CD4-positive, alpha-beta T cell (primary cell): Measurements from ENCODE around the gene MTMR2. TPM values are rescaled to one million over a fixed set of nuclear protein-coding genes. Genes with fewer than 3 reads are reported as not detected.

Experiments
- ATAC-seq: fragments of 200-7000 bp; cut with Tn5 transposase; one replicate; pipeline ENCODE4 v1.10.0; 2022; ENCODE audit warnings: mild to moderate bottlenecking; ENCODE audit not compliant: poor library complexity
- CTCF ChIA-PET: fragments of 350-600 bp; sonication (Branson Sonifier 250); formaldehyde crosslinking; loops from one replicate; lab custom pipeline; 2021; ENCODE audit warnings: antibody characterized with exemption, inconsistent platforms; lab: Charles Lee
- POLR2A ChIA-PET: fragments of 350-600 bp; sonication (Branson Sonifier 250); formaldehyde crosslinking; loops from one replicate; lab custom pipeline; 2021; ENCODE audit warnings: antibody characterized with exemption, inconsistent platforms; lab: Charles Lee
- DNase-seq, 14 experiments: peaks; one replicate each; pipeline ENCODE4 v3.0.0-alpha.2; 2013 to 2020; ENCODE audit warnings: mixed read lengths in 2 of 14
- H3K27ac ChIP-seq, 2 donors: one replicate each; pipeline versions ENCODE4 v1.5.1 to v1.7.0; 2013; ENCODE audit warnings: low read length in 2 of 2, low read depth in 1 of 2, mild to moderate bottlenecking in 1 of 2
- H3K27me3 ChIP-seq, 2 experiments: 1 replicate in 1 of 2; 2 replicates in 1 of 2; pipeline versions ENCODE4 v1.6.1 to v1.7.0; 2013; ENCODE audit warnings: low read length in 2 of 2, control low read depth in 1 of 2, mild to moderate bottlenecking in 1 of 2, moderate library complexity in 1 of 2; ENCODE audit not compliant: insufficient read depth in 2 of 2, control insufficient read depth in 1 of 2
- H3K36me3 ChIP-seq: one replicate; pipeline ENCODE4 v1.6.1; 2013; ENCODE audit warnings: low read length, control low read depth; ENCODE audit not compliant: insufficient read depth
- H3K4me1 ChIP-seq: one replicate; pipeline ENCODE4 v1.6.1; 2013; ENCODE audit warnings: low read length, control low read depth; ENCODE audit not compliant: insufficient read depth
- H3K4me3 ChIP-seq: one replicate; pipeline ENCODE4 v1.5.1; 2013; ENCODE audit warnings: mild to moderate bottlenecking, low read length, moderate library complexity
- H3K9me3 ChIP-seq, 2 experiments: 1 replicate in 1 of 2; 2 replicates in 1 of 2; pipeline versions ENCODE4 v1.6.1 to v1.7.0; 2013; ENCODE audit warnings: low read length in 2 of 2, mild to moderate bottlenecking in 2 of 2, control low read depth in 1 of 2, moderate library complexity in 1 of 2; ENCODE audit not compliant: control insufficient read depth in 1 of 2, insufficient read depth in 1 of 2
- H3K27ac Mint-ChIP-seq: one replicate; pipeline ENCODE4 v1.8.0; 2020; ENCODE audit warnings: mixed read lengths
- H3K27me3 Mint-ChIP-seq: one replicate; pipeline ENCODE4 v1.8.0; 2021; ENCODE audit warnings: mixed read lengths
- H3K36me3 Mint-ChIP-seq: one replicate; pipeline ENCODE4 v1.8.0; 2021; ENCODE audit warnings: low read depth, mixed read lengths
- H3K4me1 Mint-ChIP-seq: one replicate; pipeline ENCODE4 v1.8.0; 2021; ENCODE audit warnings: low read depth, mixed read lengths
- H3K4me3 Mint-ChIP-seq: one replicate; pipeline ENCODE4 v1.8.0; 2020; ENCODE audit warnings: mild to moderate bottlenecking, mixed read lengths
- H3K9me3 Mint-ChIP-seq: one replicate; pipeline ENCODE4 v1.8.0; 2020; ENCODE audit warnings: mixed read lengths
- CTCF ChIP-seq: fragments of 200-600 bp; IDR thresholded peaks from one replicate; pipeline ENCODE4 v1.8.0; 2022; ENCODE audit warnings: antibody characterized with exemption, mild to moderate bottlenecking
- intact Hi-C, 2 experiments: fragments of 100-400 bp; cut with DNase I in 1 of 2; cut with micrococcal nuclease in 1 of 2; formaldehyde crosslinking; loops; one replicate each; pipeline versions ENCODE4 v1.15.1 to v1.9.0; 2023 to 2025; cut with DNase I, micrococcal nuclease
- total RNA-seq, 174 experiments: library from RNA in 2 of 174; stranded (reverse) in 2 of 174; gene quantifications; one replicate each; pipeline ENCODE4 v1.2.3 and lab custom pipeline; 2021 to 2026

The MTMR2 gene
- total RNA-seq, 2 experiments from 2014 or later, result 6.6 to 6.9 TPM

- ATAC-seq (no peak), DNase-seq (peak in 10 of 14 experiments; percentile 8 to 69 (median 32))
- Histone ChIP-seq H3K4me3 (peak overlapping the region; percentile 93), H3K27me3 (no peaks in the 10 kb centered on the region), H3K9me3 (no peaks in the 10 kb centered on the region), H3K36me3 (peaks cover 28% of the 10 kb centered on the region), H3K4me1 (peaks cover 24% of the 10 kb centered on the region), H3K27ac (peak overlapping the region; percentile 99 to 100)
- no peak for TF ChIP-seq CTCF
- peak overlapping the region; percentile 96 for H3K4me3 Mint-ChIP-seq
- peak overlapping the region; percentile 100 for H3K27ac Mint-ChIP-seq
- peaks cover 67% of the 10 kb centered on the region for H3K36me3 Mint-ChIP-seq
- peaks cover 60% of the 10 kb centered on the region for H3K4me1 Mint-ChIP-seq
- ChIA-PET CTCF (interaction anchor here (0.8 to 1.7 kb wide), 7 partner anchors 16 to 1166 kb away, joined by 3 to 6 read pairs (median 3); partner anchors contain the start of gene SESN3), POLR2A (interaction anchor here (0.6 to 5.2 kb wide), 40 partner anchors 9 to 1660 kb away, joined by 3 to 145 read pairs (median 9); partner anchors contain the start of genes CCDC82, CWC15, ENDOD1 and FUT4)
- intact Hi-C loops, result loop anchor here (2.0 to 10.0 kb wide), 4 partner anchors 557 to 2004 kb away; partner anchors contain the start of genes SESN3 (in 2 of the 2) and MED17 (in 1 of the 2)
- H3K9me3 Mint-ChIP-seq, result no peaks in the 10 kb centered on the region
- H3K27me3 Mint-ChIP-seq, result no peaks in the 10 kb centered on the region
These were observed 134.9 kb downstream of the MTMR2 start for GRCh38 chr11:95788921-95789505.

Other genes with a start within 250 kb of the MTMR2 start
- gene FAM76B, start 134.3 kb downstream of the MTMR2 start, total RNA-seq, result 100 to 1,000 TPM in 1 of 2 experiments, 10 to 100 TPM in 1; 95.1 to 101 TPM
- gene CEP57, start 133.6 kb downstream of the MTMR2 start, total RNA-seq, result 10 to 100 TPM; 43.5 to 46.6 TPM